Mammary epithelial cell (primary cell): Measurements from ENCODE around the gene IQCK.

Experiments used
- CTCF ChIP-seq, 2 donors: IDR thresholded peaks in 1 of 2; conservative IDR thresholded peaks in 1 of 2; 2 replicates each; pipeline ENCODE4 v1.5.1; 2011 to 2012; ENCODE audit warnings: inconsistent platforms in 2 of 2, low read length in 2 of 2, mild to moderate bottlenecking in 2 of 2, control low read depth in 1 of 2, low read depth in 1 of 2; ENCODE audit not compliant: insufficient read depth in 1 of 2; ENCODE audit errors: extremely low read depth in 1 of 2
- EZH2 ChIP-seq: IDR thresholded peaks from 2 replicates; pipeline ENCODE4 v1.6.1; 2012; ENCODE audit warnings: low read length, inconsistent platforms, borderline replicate concordance

DNA sequence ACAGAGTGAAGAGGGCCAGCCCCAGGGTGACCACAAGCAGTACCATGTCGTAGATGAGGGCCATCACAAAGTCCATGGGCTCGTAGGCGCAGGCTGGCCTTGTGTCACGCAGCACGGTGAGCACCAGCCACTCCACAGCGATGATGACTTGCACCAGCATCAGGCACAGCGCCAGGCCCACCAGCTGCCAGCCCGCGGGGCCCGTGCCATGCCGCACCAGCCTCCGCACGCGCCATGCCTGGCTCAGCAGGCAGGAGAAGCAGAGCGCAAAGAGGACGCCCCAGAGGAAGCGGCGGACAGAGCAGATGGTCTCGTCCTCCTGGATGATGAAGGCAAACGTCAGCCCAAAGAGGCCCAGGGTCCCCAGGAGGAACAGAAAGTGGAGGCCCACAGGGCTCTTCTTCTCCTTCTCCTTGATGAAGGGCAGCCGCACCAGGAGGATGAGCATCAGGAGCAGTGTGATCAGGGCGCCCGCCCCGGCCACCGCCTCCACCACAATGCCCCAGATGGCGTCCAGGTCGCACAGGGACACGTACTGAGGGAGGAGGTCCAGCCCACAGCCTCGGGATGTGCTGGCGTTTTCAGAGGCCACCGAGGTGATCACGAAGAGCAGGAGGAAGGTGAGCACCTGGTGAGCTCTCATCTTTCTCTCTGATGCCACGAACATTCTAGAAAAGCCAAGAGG lies 154.2 kb downstream of the IQCK start:
- no peak for TF ChIP-seq CTCF (conservative IDR thresholded peaks at IDR 0.05 in 1 of 2, IDR thresholded peaks at IDR 0.05 in 1 of 2; ENCODE audit: extremely low read depth in 1 of 2, insufficient read depth in 1 of 2, low read depth in 1 of 2, low read length in 2 of 2)
- no peak for TF ChIP-seq EZH2
